Frontal cortex (tissue), 4 donors: ENCODE results near the gene MRI1. TPM values are rescaled to one million over a fixed set of nuclear protein-coding genes. Genes with fewer than 3 reads are reported as not detected.
"Not testable (repeated sequence)": the region's sequence is repeated elsewhere in the genome, so short reads cannot be mapped to it uniquely, and the experiment has no call there.

Experiments
- DNase-seq, 2 donors: peaks; one replicate each; pipeline ENCODE4 v3.0.0; 2012; ENCODE audit warnings: low spot score in 2 of 2
- FAIRE-seq: peaks from 2 replicates; lab custom pipeline; 2012; peaks lifted over from hg19 to GRCh38; lab: Jason Lieb, UNC
- total RNA-seq: library from RNA; depleted of rRNA; stranded (reverse); fragments of >200 nt; gene quantifications from one replicate; pipeline ENCODE4 v1.2.3, GENCODE V29; 2014
- donor health status: control.
- donor health status: control.
- donor health status: control.

MRI1 gene
- 15.9 TPM for total RNA-seq

- DNase-seq (peak; percentile 93 to 95), FAIRE-seq (no peak)
These were observed at the start of gene MRI1 for GRCh38 chr19:13764101-13764807. MRI1 (plus strand) TSS chr19:13764522; CDS start chr19:13764589, 67 bp downstream.

- no peak for DNase-seq
- FAIRE-seq, result no peak
These were observed 47.1 kb upstream of the MRI1 start for GRCh38 chr19:13717194-13717643.

- DNase-seq, result peak; percentile 31 to 68
- no peak for FAIRE-seq
These were observed 45.6 kb upstream of the MRI1 start for GRCh38 chr19:13718733-13719132.

- FAIRE-seq (no peak), DNase-seq (no peak)
These were observed 42.2 kb upstream of the MRI1 start for GRCh38 chr19:13722146-13722545.

GRCh38 chr19:13723206-13723605 is 41.1 kb upstream of the MRI1 start:
- FAIRE-seq (no peak), DNase-seq (no peak)

GRCh38 chr19:13726323-13726722 is 38.0 kb upstream of the MRI1 start:
- FAIRE-seq, result no peak
- DNase-seq, result no peak

GRCh38 chr19:13727798-13728197 is 36.5 kb upstream of the MRI1 start:
- DNase-seq (no peak), FAIRE-seq (no peak)

GRCh38 chr19:13729859-13730258 is 34.5 kb upstream of the MRI1 start:
- FAIRE-seq, result no peak

GRCh38 chr19:13731147-13731964 is 33.0 kb upstream of the MRI1 start:
- peak; percentile 58 for FAIRE-seq

More at GRCh38 chr19:13729859-13730258, 34.5 kb upstream of the MRI1 start:
- DNase-seq, result no peak

GRCh38 chr19:13732337-13732736 is 32.0 kb upstream of the MRI1 start:
- no peak for FAIRE-seq

More at GRCh38 chr19:13731147-13731964, 33.0 kb upstream of the MRI1 start:
- peak; percentile 93 to 97 for DNase-seq

GRCh38 chr19:13734751-13735150 is 29.6 kb upstream of the MRI1 start:
- DNase-seq (no peak), FAIRE-seq (no peak)

More at GRCh38 chr19:13732337-13732736, 32.0 kb upstream of the MRI1 start:
- no peak for DNase-seq

- no peak for FAIRE-seq
- DNase-seq, result no peak
These were observed 26.2 kb upstream of the MRI1 start for GRCh38 chr19:13738073-13738472.

- DNase-seq (no peak), FAIRE-seq (no peak)
These were observed 22.4 kb upstream of the MRI1 start for GRCh38 chr19:13741893-13742292.

GRCh38 chr19:13742756-13743155 is 21.6 kb upstream of the MRI1 start:
- DNase-seq (no peak), FAIRE-seq (no peak)

- no peak for FAIRE-seq
- DNase-seq, result no peak
These were observed 20.1 kb upstream of the MRI1 start for GRCh38 chr19:13744174-13744573.

GRCh38 chr19:13747098-13747453 is 17.2 kb upstream of the MRI1 start:
- no peak for DNase-seq
- no peak for FAIRE-seq

- no peak for FAIRE-seq
- peak in 1 of 2 donors; percentile 52 for DNase-seq
These were observed 16.0 kb upstream of the MRI1 start for GRCh38 chr19:13748169-13748828.

- DNase-seq, result no peak
- FAIRE-seq, result no peak
These were observed 12.9 kb upstream of the MRI1 start for GRCh38 chr19:13751436-13751835.

- FAIRE-seq, DNase-seq: not testable (repeated sequence)
These were observed 10.7 kb upstream of the MRI1 start for GRCh38 chr19:13753622-13754021.

- no peak for FAIRE-seq
- DNase-seq, result no peak
These were observed 8.1 kb upstream of the MRI1 start for GRCh38 chr19:13756210-13756609.
